ENCODE measurements around the gene CCDC92B.

GRCh38 chr17:2685696-2686095 lies 63.8 kb downstream of the CCDC92B start:
- TF ChIP-seq CTCF (IDR thresholded peaks at IDR 0.05) (no peak), EZH2phosphoT487 (IDR thresholded peaks at IDR 0.05) (no peak)

Measured in neural progenitor cell (in vitro differentiated cells).